ENCODE results near the gene RARRES1. TPM values are rescaled to one million over a fixed set of nuclear protein-coding genes. Genes with fewer than 3 reads are reported as not detected.

RARRES1 gene
- total RNA-seq, 6 experiments from 2014 or later = 1.8 to 9.2 (median 7.0) TPM

GRCh38 chr3:158713094-158713499 is 19.2 kb downstream of the RARRES1 start:
- ATAC-seq (peak; percentile 69 to 83 (median 76)), DNase-seq (no peak)
- Histone ChIP-seq H3K27me3 (no peaks in the 10 kb centered on the region), H3K4me3 (no peak overlapping the region), H3K27ac (peak overlapping the region in 1 of 3 donors; percentile 20), H3K9me3 (no peaks in the 10 kb centered on the region), H3K4me1 (no peaks in the 10 kb centered on the region), H3K36me3 (peaks cover 0 to 6% (median 2%) of the 10 kb centered on the region in 4 donors)
- intact Hi-C loops (cut with DNase I) = no loop called here
- TF ChIP-seq CTCF (IDR thresholded peaks at IDR 0.05) (no peak), POLR2A (IDR thresholded peaks at IDR 0.05) (no peak)
- WGBS (ENCODE audit: insufficient coverage, low coverage, low lambda C conversion rate, missing lambda C conversion rate) = 74% methylated on average over 8 of the region's 9 CpGs

GRCh38 chr3:158712443-158712842 is 19.8 kb downstream of the RARRES1 start:
- no peak for ATAC-seq
- no peaks in the 10 kb centered on the region for H3K27me3 ChIP-seq
- peaks cover 0 to 7% (median 2%) of the 10 kb centered on the region in 4 donors for H3K36me3 ChIP-seq
- no peak for DNase-seq
- intact Hi-C loops (cut with DNase I) = no loop called here
- H3K4me1 ChIP-seq = no peaks in the 10 kb centered on the region
- TF ChIP-seq CTCF (IDR thresholded peaks at IDR 0.05) = no peak
- TF ChIP-seq POLR2A (IDR thresholded peaks at IDR 0.05) = no peak
- H3K4me3 ChIP-seq = no peak overlapping the region
- no peaks in the 10 kb centered on the region for H3K9me3 ChIP-seq
- peak overlapping the region in 1 of 3 donors; percentile 20 for H3K27ac ChIP-seq
- WGBS (ENCODE audit: insufficient coverage, low coverage, low lambda C conversion rate, missing lambda C conversion rate) = 40% methylated on average over 1 of the region's 1 CpG

- peak overlapping the region in 1 of 3 donors; percentile 20 for H3K27ac ChIP-seq
- H3K4me1 ChIP-seq = no peaks in the 10 kb centered on the region
- no peaks in the 10 kb centered on the region for H3K9me3 ChIP-seq
- intact Hi-C loops (cut with DNase I) = no loop called here
- ATAC-seq (peak in 3 of 4 donors; percentile 24 to 44 (median 36)), DNase-seq (no peak)
- no peak overlapping the region for H3K4me3 ChIP-seq
- 43% methylated on average over 1 of the region's 1 CpG for WGBS (ENCODE audit: insufficient coverage, low coverage, low lambda C conversion rate, missing lambda C conversion rate)
- peaks cover 0 to 7% (median 2%) of the 10 kb centered on the region in 4 donors for H3K36me3 ChIP-seq
- no peaks in the 10 kb centered on the region for H3K27me3 ChIP-seq
- TF ChIP-seq CTCF (IDR thresholded peaks at IDR 0.05) (no peak), POLR2A (IDR thresholded peaks at IDR 0.05) (no peak)
Observed at GRCh38 chr3:158711886-158712285, 20.4 kb downstream of the RARRES1 start.

GRCh38 chr3:158710601-158711000 is 21.7 kb downstream of the RARRES1 start:
- Histone ChIP-seq H3K27me3 (no peaks in the 10 kb centered on the region), H3K36me3 (peaks cover 0 to 7% (median 2%) of the 10 kb centered on the region in 4 donors), H3K4me3 (no peak overlapping the region), H3K9me3 (no peaks in the 10 kb centered on the region), H3K27ac (no peak overlapping the region), H3K4me1 (no peaks in the 10 kb centered on the region)
- no peak for DNase-seq
- TF ChIP-seq POLR2A (IDR thresholded peaks at IDR 0.05) = no peak
- no peak for TF ChIP-seq CTCF (IDR thresholded peaks at IDR 0.05)
- WGBS (ENCODE audit: insufficient coverage, low coverage, low lambda C conversion rate, missing lambda C conversion rate) = 78% methylated on average over 4 of the region's 4 CpGs
- ATAC-seq = no peak
- intact Hi-C loops (cut with DNase I) = no loop called here

- no peak for TF ChIP-seq CTCF (IDR thresholded peaks at IDR 0.05)
- no peak for TF ChIP-seq POLR2A (IDR thresholded peaks at IDR 0.05)
- H3K27me3 ChIP-seq = no peaks in the 10 kb centered on the region
- no peak overlapping the region for H3K4me3 ChIP-seq
- H3K36me3 ChIP-seq = peaks cover 0 to 7% (median 2%) of the 10 kb centered on the region in 4 donors
- 67% methylated on average over 3 of the region's 4 CpGs for WGBS (ENCODE audit: insufficient coverage, low coverage, low lambda C conversion rate, missing lambda C conversion rate)
- no peaks in the 10 kb centered on the region for H3K4me1 ChIP-seq
- intact Hi-C loops (cut with DNase I) = no loop called here
- no peaks in the 10 kb centered on the region for H3K9me3 ChIP-seq
- no peak overlapping the region for H3K27ac ChIP-seq
- ATAC-seq (peak in 1 of 4 donors; percentile 19), DNase-seq (no peak)
Observed at GRCh38 chr3:158709666-158710083, 22.6 kb downstream of the RARRES1 start.
